RWPE1 (cell line): ENCODE data around the gene RS1.

Experiments used
- CTCF ChIA-PET: fragments of 350-600 bp; sonication (Branson Sonifier 250); formaldehyde crosslinking; extraction: SDS; loops from one replicate; lab custom pipeline; 2021; lab: Yijun Ruan, JAX
- POLR2A ChIA-PET: fragments of 400-600 bp; formaldehyde crosslinking; extraction: SDS; loops from one replicate; lab custom pipeline; 2020; ENCODE audit warnings: antibody characterized with exemption; ENCODE audit not compliant: low non-redundant PET; lab: Yijun Ruan, JAX
- DNase-seq: peaks from one replicate; pipeline ENCODE4 v3.0.0; 2012; ENCODE audit warnings: low spot score
- H3K27ac ChIP-seq: fragments of 450-650 bp; 2 replicates; pipeline ENCODE4 v1.5.1; 2017
- TF ChIP-seq, protein P1 (sequence below): fragments of 450-650 bp; conservative IDR thresholded peaks from 2 replicates; pipeline ENCODE4 v1.5.1; 2017; ENCODE audit warnings: low read depth, mild to moderate bottlenecking

RS1 gene

DNA sequence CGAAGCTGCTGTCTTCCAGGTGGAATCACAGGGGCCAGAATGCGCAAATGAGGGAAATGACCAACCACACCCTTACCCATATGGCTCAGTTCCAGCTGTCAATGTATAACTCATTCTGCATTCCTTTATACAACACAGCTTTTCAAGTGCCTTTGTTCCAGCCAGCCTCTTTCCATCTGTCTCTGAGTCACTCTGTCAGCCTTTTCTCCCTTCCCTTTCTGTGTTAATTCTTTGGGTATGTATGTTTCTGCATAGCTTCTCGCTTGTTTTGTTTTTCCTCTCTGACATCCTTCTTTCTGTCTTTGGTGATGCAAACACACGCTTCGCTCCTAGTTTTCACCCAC lies 54.5 kb downstream of the RS1 start:
- POLR2A ChIA-PET = no interaction called here
- no peak overlapping the region for H3K27ac ChIP-seq
- TF ChIP-seq, protein P1, sequence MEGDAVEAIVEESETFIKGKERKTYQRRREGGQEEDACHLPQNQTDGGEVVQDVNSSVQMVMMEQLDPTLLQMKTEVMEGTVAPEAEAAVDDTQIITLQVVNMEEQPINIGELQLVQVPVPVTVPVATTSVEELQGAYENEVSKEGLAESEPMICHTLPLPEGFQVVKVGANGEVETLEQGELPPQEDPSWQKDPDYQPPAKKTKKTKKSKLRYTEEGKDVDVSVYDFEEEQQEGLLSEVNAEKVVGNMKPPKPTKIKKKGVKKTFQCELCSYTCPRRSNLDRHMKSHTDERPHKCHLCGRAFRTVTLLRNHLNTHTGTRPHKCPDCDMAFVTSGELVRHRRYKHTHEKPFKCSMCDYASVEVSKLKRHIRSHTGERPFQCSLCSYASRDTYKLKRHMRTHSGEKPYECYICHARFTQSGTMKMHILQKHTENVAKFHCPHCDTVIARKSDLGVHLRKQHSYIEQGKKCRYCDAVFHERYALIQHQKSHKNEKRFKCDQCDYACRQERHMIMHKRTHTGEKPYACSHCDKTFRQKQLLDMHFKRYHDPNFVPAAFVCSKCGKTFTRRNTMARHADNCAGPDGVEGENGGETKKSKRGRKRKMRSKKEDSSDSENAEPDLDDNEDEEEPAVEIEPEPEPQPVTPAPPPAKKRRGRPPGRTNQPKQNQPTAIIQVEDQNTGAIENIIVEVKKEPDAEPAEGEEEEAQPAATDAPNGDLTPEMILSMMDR = no peak
- CTCF ChIA-PET = no interaction called here
- peak; percentile 63 for DNase-seq

DNA sequence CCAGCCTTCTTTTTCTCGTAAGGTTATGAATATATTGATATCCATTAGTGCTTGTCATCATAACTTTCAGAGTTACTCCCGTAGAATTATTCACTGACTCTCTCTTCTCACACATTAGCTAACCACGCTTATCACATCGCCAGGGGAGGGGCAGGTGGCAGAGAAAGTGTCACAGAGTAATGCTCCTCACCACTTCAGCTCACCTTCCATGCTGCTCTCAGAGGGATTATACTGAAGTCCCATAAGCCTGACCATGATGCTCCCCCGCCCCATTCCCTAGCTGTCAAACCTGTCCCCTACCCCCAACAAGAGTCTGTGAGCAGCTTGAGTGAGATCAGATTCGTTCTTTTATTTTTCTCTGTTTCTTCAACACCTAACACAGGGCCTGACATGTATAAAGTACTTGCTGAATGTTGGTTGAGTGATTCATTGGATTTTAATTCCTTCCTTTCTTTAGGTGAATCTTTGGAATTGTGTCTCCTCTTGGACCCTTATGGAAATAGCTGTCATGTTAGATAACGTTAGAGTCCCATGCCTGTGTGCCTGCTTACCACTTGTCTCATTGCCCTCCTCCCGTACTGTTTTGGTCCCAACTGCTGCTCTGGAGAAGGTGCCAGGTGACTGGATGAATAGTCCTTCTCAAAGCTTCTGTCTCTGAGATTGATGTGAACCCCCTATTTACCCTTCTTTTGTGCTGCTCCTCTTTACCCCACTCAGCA lies 55.1 kb downstream of the RS1 start:
- CTCF ChIA-PET = no interaction called here

DNA sequence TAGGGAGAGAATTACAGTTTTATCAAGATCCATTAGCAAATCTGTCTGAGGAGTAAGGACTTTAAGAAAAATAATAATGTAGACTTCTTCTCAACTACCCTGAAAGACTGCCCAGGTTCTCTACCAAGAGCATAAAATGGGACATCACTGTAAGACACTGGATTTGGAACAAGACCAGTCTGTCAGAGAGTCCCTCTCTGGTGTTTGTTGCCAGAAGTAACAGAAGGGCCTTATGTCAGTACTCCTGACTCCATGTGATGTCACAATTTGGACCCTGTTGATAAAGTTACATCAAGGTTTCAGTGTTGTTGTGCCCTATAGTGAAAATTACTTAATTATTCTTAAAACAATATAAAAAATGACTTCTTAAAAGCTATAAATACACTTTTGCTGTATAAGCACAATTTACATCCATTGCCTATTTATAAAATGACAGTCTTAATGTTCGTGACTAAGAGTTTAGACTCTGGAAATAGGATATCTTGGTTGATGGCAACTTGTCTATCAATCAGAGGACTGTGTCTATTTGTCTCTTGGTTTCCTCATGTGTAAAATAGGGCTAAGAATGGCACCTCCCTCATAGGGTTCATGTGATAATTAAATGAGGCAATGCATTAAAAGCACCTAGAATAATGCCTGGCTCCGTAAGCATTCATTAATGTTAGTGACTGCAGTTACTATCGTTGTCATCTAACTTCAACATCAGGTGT lies 57.8 kb downstream of the RS1 start:
- no peak overlapping the region for H3K27ac ChIP-seq
- TF ChIP-seq, protein P1 = no peak
- DNase-seq = no peak
- CTCF ChIA-PET = interaction anchor here (0.6 kb wide), 1 partner anchor 9 kb away, joined by 3 read pairs; no protein-coding TSS in a partner anchor
- POLR2A ChIA-PET = no interaction called here

More for the DNA sequence above, 55.1 kb downstream of the RS1 start:
- H3K27ac ChIP-seq = no peak overlapping the region
- DNase-seq = no peak
- POLR2A ChIA-PET = no interaction called here
- TF ChIP-seq, protein P1 = no peak

DNA sequence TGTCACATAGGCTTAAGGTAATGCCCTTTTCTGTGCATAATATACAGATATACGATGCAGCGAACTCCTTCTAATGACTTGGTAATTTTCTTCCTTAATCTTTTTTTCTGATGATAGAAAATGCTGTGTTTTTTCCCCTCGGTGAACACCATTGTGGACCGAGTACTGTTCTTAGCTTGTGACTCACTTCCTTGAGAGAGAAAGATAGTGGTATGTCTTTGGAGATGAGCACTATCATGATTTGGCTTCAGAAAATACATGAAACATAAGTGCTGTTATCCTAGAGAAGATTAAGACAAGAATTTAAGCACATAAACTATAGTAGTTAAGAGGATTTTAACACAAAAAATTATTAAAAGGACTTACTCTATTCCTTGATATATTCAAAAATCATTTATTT lies 63.9 kb downstream of the RS1 start:
- no peak overlapping the region for H3K27ac ChIP-seq
- ChIA-PET CTCF (no interaction called here), POLR2A (no interaction called here)
- DNase-seq = no peak
- TF ChIP-seq, protein P1 = no peak

DNA sequence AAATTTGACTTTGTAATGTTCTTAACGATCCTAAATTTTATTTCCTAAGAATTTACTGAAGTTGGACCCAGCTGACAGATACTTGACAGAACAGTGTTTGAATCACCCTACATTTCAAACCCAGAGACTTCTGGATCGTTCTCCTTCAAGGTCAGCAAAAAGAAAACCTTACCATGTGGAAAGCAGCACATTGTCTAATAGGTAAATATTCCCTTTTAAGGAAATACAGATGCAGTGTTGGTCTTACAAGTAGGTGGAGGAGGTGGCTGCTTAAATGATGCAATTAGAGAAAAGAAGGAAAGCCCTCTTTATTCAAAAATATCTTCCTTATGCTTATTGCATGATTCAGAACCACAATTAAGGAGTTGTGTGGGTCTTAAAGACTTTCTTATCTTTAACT lies 73.5 kb downstream of the RS1 start:
- no peak overlapping the region for H3K27ac ChIP-seq
- ChIA-PET CTCF (no interaction called here), POLR2A (no interaction called here)
- TF ChIP-seq, protein P1 = no peak
- no peak for DNase-seq

DNA sequence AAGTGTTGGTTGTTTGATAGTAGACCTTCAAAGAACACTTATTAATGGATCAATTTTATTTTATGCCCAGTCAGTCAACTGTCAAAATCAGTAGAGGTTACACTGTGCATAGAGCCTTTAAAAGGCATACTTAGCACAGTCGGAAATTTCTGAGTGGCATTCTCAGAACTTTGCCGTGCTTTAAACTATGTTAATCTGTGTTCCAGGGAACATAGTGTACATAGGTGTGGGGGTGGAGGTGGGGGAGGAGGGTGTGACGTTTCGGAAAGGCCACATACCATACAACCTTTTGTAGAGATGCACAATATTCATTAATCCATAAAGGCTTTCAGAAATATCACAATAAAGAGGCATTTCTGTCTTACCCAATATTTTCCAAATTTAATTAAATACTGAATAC lies 75.8 kb downstream of the RS1 start:
- TF ChIP-seq, protein P1 = no peak
- H3K27ac ChIP-seq = no peak overlapping the region
- POLR2A ChIA-PET = no interaction called here
- CTCF ChIA-PET = no interaction called here
- DNase-seq = peak; percentile 3
